Osteocyte (in vitro differentiated cells): Measurements from ENCODE around the gene PHF20. TPM values are rescaled to one million over a fixed set of nuclear protein-coding genes. Genes with fewer than 3 reads are reported as not detected.
A peak's percentile ranks its signal among the peaks of the same experiment; 100 is the strongest.
"Not testable (repeated sequence)": the region's sequence is repeated elsewhere in the genome, so short reads cannot be mapped to it uniquely, and the experiment has no call there.

Source experiments
- DNase-seq: peaks from one replicate; pipeline ENCODE4 v3.0.0; 2021; ENCODE audit warnings: mixed read lengths; ENCODE audit not compliant: unreplicated experiment; ENCODE audit errors: extremely low spot score
- H3K27ac Mint-ChIP-seq: one replicate; pipeline ENCODE4 v1.8.0; 2021; ENCODE audit warnings: mild to moderate bottlenecking, mixed read lengths; ENCODE audit not compliant: unreplicated experiment
- H3K27me3 Mint-ChIP-seq: one replicate; pipeline ENCODE4 v1.8.0; 2021; ENCODE audit warnings: mixed read lengths; ENCODE audit not compliant: unreplicated experiment
- H3K36me3 Mint-ChIP-seq: one replicate; pipeline ENCODE4 v1.8.0; 2021; ENCODE audit warnings: mixed read lengths; ENCODE audit not compliant: unreplicated experiment
- H3K4me1 Mint-ChIP-seq: one replicate; pipeline ENCODE4 v1.8.0; 2021; ENCODE audit warnings: mixed read lengths; ENCODE audit not compliant: unreplicated experiment
- H3K4me3 Mint-ChIP-seq: one replicate; pipeline ENCODE4 v1.8.0; 2021; ENCODE audit warnings: mild to moderate bottlenecking, moderate library complexity, mixed read lengths; ENCODE audit not compliant: unreplicated experiment
- H3K9me3 Mint-ChIP-seq: one replicate; pipeline ENCODE4 v1.8.0; 2021; ENCODE audit warnings: mixed read lengths; ENCODE audit not compliant: unreplicated experiment
- CTCF ChIP-seq: fragments of 200-600 bp; sonication (generic); IDR thresholded peaks from 2 replicates; pipeline ENCODE4 v1.5.0; 2021; ENCODE audit warnings: antibody characterized with exemption, mild to moderate bottlenecking, moderate library complexity
- total RNA-seq: library from RNA; stranded (reverse); gene quantifications from 2 replicates; pipeline ENCODE4 v1.2.1, GENCODE V29; 2021

Gene PHF20
- total RNA-seq, 1 donor from 2014 or later, result 38.1 TPM

- peak overlapping the region; percentile 99 for H3K4me3 Mint-ChIP-seq
- peak overlapping the region; percentile 100 for H3K27ac Mint-ChIP-seq
These were observed 181.8 kb downstream of the PHF20 start for GRCh38 chr20:35953387-35954199.

GRCh38 chr20:35954200-35954906 lies 182.5 kb downstream of the PHF20 start, which contains the start of gene SCAND1:
Gene SCAND1 (minus strand): TSS chr20:35954502. CDS start chr20:35954284, 218 bp downstream.
- peak; percentile 99 for TF ChIP-seq CTCF
- Mint-ChIP-seq H3K36me3 (peaks cover 5% of the 10 kb centered on the region), H3K4me1 (peaks cover 17% of the 10 kb centered on the region), H3K27ac (peak within 1 kb of the TSS; percentile 100), H3K9me3 (no peaks in the 10 kb centered on the region), H3K27me3 (no peaks in the 10 kb centered on the region), H3K4me3 (peak within 1 kb of the TSS; percentile 99)
- DNase-seq, result peak; percentile 99

More at GRCh38 chr20:35953387-35954199, 181.8 kb downstream of the PHF20 start:
- peaks cover 3% of the 10 kb centered on the region for H3K36me3 Mint-ChIP-seq
- DNase-seq, result peak; percentile 88
- no peak for TF ChIP-seq CTCF
- no peaks in the 10 kb centered on the region for H3K9me3 Mint-ChIP-seq
- peaks cover 17% of the 10 kb centered on the region for H3K4me1 Mint-ChIP-seq
- H3K27me3 Mint-ChIP-seq, result no peaks in the 10 kb centered on the region

- no peaks in the 10 kb centered on the region for H3K27me3 Mint-ChIP-seq
- TF ChIP-seq CTCF, result no peak
- H3K4me3 Mint-ChIP-seq, result peak overlapping the region; percentile 99
- peak overlapping the region; percentile 100 for H3K27ac Mint-ChIP-seq
- peaks cover 5% of the 10 kb centered on the region for H3K36me3 Mint-ChIP-seq
- H3K9me3 Mint-ChIP-seq, result no peaks in the 10 kb centered on the region
- H3K4me1 Mint-ChIP-seq, result peaks cover 17% of the 10 kb centered on the region
- DNase-seq, result no peak
These were observed 183.1 kb downstream of the PHF20 start for GRCh38 chr20:35954907-35955251.

GRCh38 chr20:35956616-35957015 lies 184.8 kb downstream of the PHF20 start:
- Mint-ChIP-seq H3K9me3 (no peaks in the 10 kb centered on the region), H3K27me3 (no peaks in the 10 kb centered on the region), H3K4me1 (peaks cover 17% of the 10 kb centered on the region), H3K27ac (no peak overlapping the region), H3K36me3 (peaks cover 5% of the 10 kb centered on the region), H3K4me3 (no peak overlapping the region)
- DNase-seq, result no peak
- TF ChIP-seq CTCF, result no peak

- H3K4me3 Mint-ChIP-seq, H3K27ac Mint-ChIP-seq, H3K9me3 Mint-ChIP-seq: not testable (repeated sequence)
These were observed 187.5 kb downstream of the PHF20 start for GRCh38 chr20:35959291-35959690.

More at GRCh38 chr20:35959291-35959690, 187.5 kb downstream of the PHF20 start:
- H3K36me3 Mint-ChIP-seq, H3K27me3 Mint-ChIP-seq, DNase-seq: not testable (repeated sequence)
- peaks cover 10% of the 10 kb centered on the region for H3K4me1 Mint-ChIP-seq
